ENCODE data around the gene TCERG1. TPM values are rescaled to one million over a fixed set of nuclear protein-coding genes. Genes with fewer than 3 reads are reported as not detected.
A peak's percentile ranks its signal among the peaks of the same experiment; 100 is the strongest.

The TCERG1 gene
- total RNA-seq, 1 experiment from 2014 or later, result 112 TPM

DNA sequence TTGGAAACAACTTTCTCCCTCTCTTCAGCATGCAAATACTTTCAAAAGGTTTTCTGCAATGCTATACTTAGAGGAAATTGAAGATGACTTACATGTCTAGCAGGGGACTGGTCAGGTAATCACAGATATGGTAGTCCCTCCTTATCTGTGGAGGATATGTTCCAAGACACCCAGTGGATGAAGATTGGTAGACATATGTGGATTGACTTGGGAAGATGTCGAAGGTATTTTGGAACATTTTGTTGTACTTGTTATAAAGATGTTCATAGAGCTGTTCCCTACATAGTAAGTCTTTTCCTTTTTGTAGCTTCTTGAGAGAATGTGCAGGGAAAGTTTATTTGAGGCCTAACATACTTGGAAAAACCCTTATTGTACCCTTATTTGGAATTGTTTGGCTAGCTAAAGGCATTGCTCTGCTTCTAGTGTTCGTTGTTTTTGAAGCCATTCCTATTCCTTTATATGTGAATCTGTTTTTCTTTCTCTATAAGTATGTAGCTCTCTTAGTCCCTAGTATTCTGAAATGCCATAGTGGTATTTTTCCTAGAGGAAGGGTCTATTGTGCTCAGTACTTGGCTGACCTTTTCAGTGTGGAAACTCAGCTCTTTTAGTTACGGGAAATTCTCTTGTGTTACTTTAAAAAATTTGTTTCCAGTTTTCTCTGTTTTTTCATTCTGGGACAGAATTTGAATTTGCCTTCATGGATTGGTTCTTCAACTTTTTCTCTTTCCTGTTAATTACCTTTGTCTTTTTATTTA, 43.1 kb downstream of the TCERG1 start:
- TF ChIP-seq, protein P1, sequence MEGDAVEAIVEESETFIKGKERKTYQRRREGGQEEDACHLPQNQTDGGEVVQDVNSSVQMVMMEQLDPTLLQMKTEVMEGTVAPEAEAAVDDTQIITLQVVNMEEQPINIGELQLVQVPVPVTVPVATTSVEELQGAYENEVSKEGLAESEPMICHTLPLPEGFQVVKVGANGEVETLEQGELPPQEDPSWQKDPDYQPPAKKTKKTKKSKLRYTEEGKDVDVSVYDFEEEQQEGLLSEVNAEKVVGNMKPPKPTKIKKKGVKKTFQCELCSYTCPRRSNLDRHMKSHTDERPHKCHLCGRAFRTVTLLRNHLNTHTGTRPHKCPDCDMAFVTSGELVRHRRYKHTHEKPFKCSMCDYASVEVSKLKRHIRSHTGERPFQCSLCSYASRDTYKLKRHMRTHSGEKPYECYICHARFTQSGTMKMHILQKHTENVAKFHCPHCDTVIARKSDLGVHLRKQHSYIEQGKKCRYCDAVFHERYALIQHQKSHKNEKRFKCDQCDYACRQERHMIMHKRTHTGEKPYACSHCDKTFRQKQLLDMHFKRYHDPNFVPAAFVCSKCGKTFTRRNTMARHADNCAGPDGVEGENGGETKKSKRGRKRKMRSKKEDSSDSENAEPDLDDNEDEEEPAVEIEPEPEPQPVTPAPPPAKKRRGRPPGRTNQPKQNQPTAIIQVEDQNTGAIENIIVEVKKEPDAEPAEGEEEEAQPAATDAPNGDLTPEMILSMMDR (conservative IDR thresholded peaks at IDR 0.05), result no peak
- no peaks in the 10 kb centered on the region for H3K79me1 ChIP-seq (ENCODE audit: insufficient read depth, low read depth, low read length, poor library complexity, severe bottlenecking)
- H3K9me3 ChIP-seq (ENCODE audit: control insufficient read depth, low read depth, low read length), result no peaks in the 10 kb centered on the region
- no peak overlapping the region for H3K27ac ChIP-seq (ENCODE audit: insufficient read length, low read depth, low read length)
- no peak overlapping the region for H3K23ac ChIP-seq (ENCODE audit: insufficient read length, low read depth, low read length)
- WGBS (ENCODE audit: extremely low coverage, insufficient read length, low lambda C conversion rate), result no CpG with 5 or more reads among the region's 3 CpGs
- no peak overlapping the region for H2BK20ac ChIP-seq (ENCODE audit: low read depth, low read length, poor library complexity, severe bottlenecking)
- no peak for DNase-seq
- no peak overlapping the region for H2AK5ac ChIP-seq (ENCODE audit: insufficient read length, low read length)
- H2BK12ac ChIP-seq (ENCODE audit: insufficient read length, low read depth, low read length), result no peak overlapping the region
- no peak overlapping the region for H4K8ac ChIP-seq (replicated peaks; ENCODE audit: insufficient read length, low read depth, low read length)
- Mint-ChIP-seq H3K9me3 (no peaks in the 10 kb centered on the region), H3K27ac (peak overlapping the region in 2 of 3 experiments; percentile 4 to 52; a peak in 2 of 7 replicates), H3K4me3 (no peak overlapping the region), H3K36me3 (ENCODE audit: insufficient read depth in 1 of 3, low read depth in 3 of 3) (peaks cover 14 to 52% (median 50%) of the 10 kb centered on the region in 3 experiments; a peak in 6 of 7 replicates), H3K4me1 (no peaks in the 10 kb centered on the region), H3K27me3 (ENCODE audit: low read depth) (no peaks in the 10 kb centered on the region)
- no peak overlapping the region for H3K4ac ChIP-seq (ENCODE audit: low read depth, low read length)
- no peak overlapping the region for H3T11ph ChIP-seq (ENCODE audit: low read length)
- no peak overlapping the region for H4K91ac ChIP-seq (ENCODE audit: insufficient read length, low read depth, low read length)
- H3K9ac ChIP-seq (ENCODE audit: extremely low read depth, insufficient read length, low read length), result no peak overlapping the region
- H3K23me2 ChIP-seq (ENCODE audit: insufficient read length, low read depth, low read length, poor library complexity, severe bottlenecking), result no peaks in the 10 kb centered on the region
- no peak overlapping the region for H3K4me2 ChIP-seq (ENCODE audit: insufficient read depth, insufficient read length, low read length)
- no peak overlapping the region for H3K14ac ChIP-seq (ENCODE audit: insufficient read depth, low read length)
- H2AFZ ChIP-seq (ENCODE audit: low read length), result no peak overlapping the region
- no peaks in the 10 kb centered on the region for H3K4me1 ChIP-seq (ENCODE audit: insufficient read depth, low read length)
- H3K79me2 ChIP-seq (ENCODE audit: insufficient read depth, low read length), result no peaks in the 10 kb centered on the region
- no peak overlapping the region for H4K5ac ChIP-seq (ENCODE audit: insufficient read length, low read depth, low read length)
- H3K27me3 ChIP-seq (ENCODE audit: insufficient read depth, low read length), result no peaks in the 10 kb centered on the region
- H3K56ac ChIP-seq (ENCODE audit: insufficient read length, low read depth, low read length), result no peak overlapping the region
- H3K18ac ChIP-seq (ENCODE audit: insufficient read length, low read depth, low read length), result no peak overlapping the region
- H4K20me1 ChIP-seq (ENCODE audit: control insufficient read depth, insufficient read depth, insufficient read length), result no peaks in the 10 kb centered on the region
- no peak overlapping the region for H2BK15ac ChIP-seq (ENCODE audit: low read depth, low read length)
- H2BK5ac ChIP-seq (ENCODE audit: insufficient read length, low read length), result no peak overlapping the region
- H2BK120ac ChIP-seq (ENCODE audit: low read depth, low read length, poor library complexity, severe bottlenecking), result no peak overlapping the region
